Transverse colon (tissue), 4 donors: ENCODE data around the gene SLC6A1.

ENCODE experiments used
- CTCF ChIP-seq, 5 experiments: fragments of 200-600 bp in 3 of 5; fragments of 450-650 bp in 2 of 5; sonication (generic) in 3 of 5; IDR thresholded peaks; 1 replicate in 2 of 5; 2 replicates in 3 of 5; pipeline ENCODE4 v1.5.1; 2016 to 2017; ENCODE audit warnings: antibody characterized with exemption in 5 of 5, inconsistent platforms in 3 of 5, mild to moderate bottlenecking in 2 of 5, moderate library complexity in 1 of 5
- EP300 ChIP-seq: sonication (generic); formaldehyde crosslinking; IDR thresholded peaks from one replicate; pipeline ENCODE4 v1.6.1; 2017; ENCODE audit warnings: antibody characterized with exemption, low read depth
- POLR2A ChIP-seq: fragments of 450-650 bp; IDR thresholded peaks from one replicate; pipeline ENCODE4 v1.6.1; 2016; ENCODE audit warnings: antibody characterized with exemption, mild to moderate bottlenecking, moderate library complexity
- POLR2AphosphoS5 ChIP-seq, 3 donors: sonication (generic); formaldehyde crosslinking; IDR thresholded peaks; one replicate each; pipeline ENCODE4 v1.6.1; 2016; ENCODE audit warnings: antibody characterized with exemption in 3 of 3

- TF ChIP-seq CTCF (IDR thresholded peaks at IDR 0.05), result no peak
- TF ChIP-seq POLR2AphosphoS5 (IDR thresholded peaks at IDR 0.05), result no peak
- TF ChIP-seq POLR2A, result no peak
- no peak for TF ChIP-seq EP300
These were observed 22.8 kb downstream of the SLC6A1 start for GRCh38 chr3:11015369-11015768.
